ENCODE data around the gene SUSD2.
"Not testable (repeated sequence)": the region's sequence is repeated elsewhere in the genome, so short reads cannot be mapped to it uniquely, and the experiment has no call there.

Gene SUSD2

GRCh38 chr22:24181088-24181995 lies at the start of gene SUSD2:
Gene SUSD2, plus strand, starts transcription at chr22:24181487. Its CDS starts 33 bp downstream, at chr22:24181520.
- DNase-seq (ENCODE audit: low read depth), result no peak
- TF ChIP-seq CTCF (conservative IDR thresholded peaks at IDR 0.05; ENCODE audit: low read depth, low read length), result no peak
- no peak within 1 kb of the TSS for H3K4me3 ChIP-seq (ENCODE audit: low read length)

- no peak overlapping the region for H3K4me3 ChIP-seq (ENCODE audit: low read length)
- peak; percentile 56 for TF ChIP-seq CTCF (conservative IDR thresholded peaks at IDR 0.05; ENCODE audit: low read depth, low read length)
- no peak for DNase-seq (ENCODE audit: low read depth)
These were observed 47.9 kb upstream of the SUSD2 start for GRCh38 chr22:24133187-24133965.

GRCh38 chr22:24134090-24134846 lies 47.0 kb upstream of the SUSD2 start:
- DNase-seq (ENCODE audit: low read depth), result no peak
- TF ChIP-seq CTCF (conservative IDR thresholded peaks at IDR 0.05; ENCODE audit: low read depth, low read length), result no peak
- H3K4me3 ChIP-seq (ENCODE audit: low read length), result no peak overlapping the region

- DNase-seq (ENCODE audit: low read depth); H3K4me3 ChIP-seq (ENCODE audit: low read length): not testable (repeated sequence)
These were observed 44.8 kb upstream of the SUSD2 start for GRCh38 chr22:24136533-24136932.

GRCh38 chr22:24137595-24137994 lies 43.7 kb upstream of the SUSD2 start:
- no peak for DNase-seq (ENCODE audit: low read depth)
- no peak overlapping the region for H3K4me3 ChIP-seq (ENCODE audit: low read length)
- no peak for TF ChIP-seq CTCF (conservative IDR thresholded peaks at IDR 0.05; ENCODE audit: low read depth, low read length)

GRCh38 chr22:24138649-24139420 lies 42.5 kb upstream of the SUSD2 start:
- no peak for TF ChIP-seq CTCF (conservative IDR thresholded peaks at IDR 0.05; ENCODE audit: low read depth, low read length)
- no peak overlapping the region for H3K4me3 ChIP-seq (ENCODE audit: low read length)
- DNase-seq (ENCODE audit: low read depth), result no peak
